ENCODE data around the gene RNF112.

The RNF112 gene

GRCh38 chr17:19402171-19402570 lies 8.9 kb upstream of the RNF112 start:
- no peaks in the 10 kb centered on the region for H3K27me3 ChIP-seq
- H3K4me1 ChIP-seq: no peaks in the 10 kb centered on the region
- H3K36me3 ChIP-seq: no peaks in the 10 kb centered on the region
- H3K9me3 ChIP-seq: no peaks in the 10 kb centered on the region
- DNase-seq: no peak
- no peak for TF ChIP-seq CTCF (IDR thresholded peaks at IDR 0.05; ENCODE audit: low read depth, low read length)
- no peak overlapping the region for H3K4me3 ChIP-seq (ENCODE audit: low read depth, low read length)

- no peaks in the 10 kb centered on the region for H3K27me3 ChIP-seq
- no peak overlapping the region for H3K4me3 ChIP-seq (ENCODE audit: low read depth, low read length)
- no peaks in the 10 kb centered on the region for H3K9me3 ChIP-seq
- H3K36me3 ChIP-seq: no peaks in the 10 kb centered on the region
- DNase-seq: no peak
- no peaks in the 10 kb centered on the region for H3K4me1 ChIP-seq
- no peak for TF ChIP-seq CTCF (IDR thresholded peaks at IDR 0.05; ENCODE audit: low read depth, low read length)
These were observed 8.0 kb upstream of the RNF112 start for GRCh38 chr17:19403021-19403420.

GRCh38 chr17:19404264-19404663 lies 6.8 kb upstream of the RNF112 start:
- no peak for DNase-seq
- Histone ChIP-seq H3K36me3 (no peaks in the 10 kb centered on the region), H3K4me3 (ENCODE audit: low read depth, low read length) (no peak overlapping the region), H3K9me3 (no peaks in the 10 kb centered on the region), H3K27me3 (no peaks in the 10 kb centered on the region), H3K4me1 (no peaks in the 10 kb centered on the region)
- no peak for TF ChIP-seq CTCF (IDR thresholded peaks at IDR 0.05; ENCODE audit: low read depth, low read length)

GRCh38 chr17:19405114-19405513 lies 5.9 kb upstream of the RNF112 start:
- no peaks in the 10 kb centered on the region for H3K4me1 ChIP-seq
- H3K4me3 ChIP-seq (ENCODE audit: low read depth, low read length): no peak overlapping the region
- H3K9me3 ChIP-seq: no peaks in the 10 kb centered on the region
- TF ChIP-seq CTCF (IDR thresholded peaks at IDR 0.05; ENCODE audit: low read depth, low read length): no peak
- no peaks in the 10 kb centered on the region for H3K27me3 ChIP-seq
- H3K36me3 ChIP-seq: no peaks in the 10 kb centered on the region
- no peak for DNase-seq

GRCh38 chr17:19407601-19408345 lies 3.3 kb upstream of the RNF112 start:
- TF ChIP-seq CTCF (IDR thresholded peaks at IDR 0.05; ENCODE audit: low read depth, low read length): no peak
- H3K4me1 ChIP-seq: no peaks in the 10 kb centered on the region
- H3K4me3 ChIP-seq (ENCODE audit: low read depth, low read length): no peak overlapping the region
- H3K27me3 ChIP-seq: no peaks in the 10 kb centered on the region
- no peaks in the 10 kb centered on the region for H3K36me3 ChIP-seq
- H3K9me3 ChIP-seq: no peaks in the 10 kb centered on the region
- no peak for DNase-seq

GRCh38 chr17:19408346-19408710 lies 2.7 kb upstream of the RNF112 start:
- DNase-seq: no peak
- TF ChIP-seq CTCF (IDR thresholded peaks at IDR 0.05; ENCODE audit: low read depth, low read length): no peak

More at GRCh38 chr17:19408346-19408710, 2.7 kb upstream of the RNF112 start:
- H3K9me3 ChIP-seq: no peaks in the 10 kb centered on the region
- no peaks in the 10 kb centered on the region for H3K27me3 ChIP-seq
- H3K36me3 ChIP-seq: no peaks in the 10 kb centered on the region
- H3K4me1 ChIP-seq: no peaks in the 10 kb centered on the region
- H3K4me3 ChIP-seq (ENCODE audit: low read depth, low read length): no peak overlapping the region

Data from BE2C (cell line).